DND-41 (cell line): ENCODE results near the gene B3GALT6.

Source experiments
- ATAC-seq: fragments of 200-7000 bp; cut with Tn5 transposase; 3 replicates; pipeline ENCODE4 v1.9.1; 2021; ENCODE audit warnings: low read depth; ENCODE audit not compliant: insufficient read depth
- DNase-seq: peaks from one replicate; pipeline ENCODE4 v3.0.0-alpha.2; 2020
- H2AFZ ChIP-seq: 2 replicates; pipeline ENCODE4 v1.6.0; 2012; ENCODE audit warnings: low read depth, low read length
- H3K27ac ChIP-seq: 2 replicates; pipeline ENCODE4 v1.5.1; 2012; ENCODE audit warnings: low read length, inconsistent platforms
- H3K27me3 ChIP-seq: fragments of 200-600 bp; sonication (generic); 2 replicates; pipeline ENCODE4 v1.6.0; 2012; ENCODE audit warnings: low read length, mild to moderate bottlenecking, inconsistent platforms; ENCODE audit not compliant: insufficient read depth, poor library complexity
- H3K36me3 ChIP-seq: 2 replicates; pipeline ENCODE4 v1.5.1; 2012; ENCODE audit warnings: low read length, inconsistent platforms; ENCODE audit not compliant: insufficient read depth
- H3K4me1 ChIP-seq: 2 replicates; pipeline ENCODE4 v1.5.1; 2012; ENCODE audit warnings: mild to moderate bottlenecking, low read length; ENCODE audit not compliant: insufficient read depth
- H3K4me2 ChIP-seq: 2 replicates; pipeline ENCODE4 v1.6.0; 2012; ENCODE audit warnings: mild to moderate bottlenecking, moderate library complexity, low read length, inconsistent platforms; ENCODE audit not compliant: insufficient read depth
- H3K4me3 ChIP-seq, 2 experiments: fragments of 200-600 bp in 1 of 2; shearing (Covaris generic) in 1 of 2; 2 replicates each; pipeline ENCODE4 v1.5.1; 2012 to 2016; ENCODE audit warnings: inconsistent platforms in 2 of 2, low read length in 2 of 2, mild to moderate bottlenecking in 2 of 2, low read depth in 1 of 2, moderate library complexity in 1 of 2
- H3K79me2 ChIP-seq: 2 replicates; pipeline ENCODE4 v1.6.0; 2012; ENCODE audit warnings: low read length, inconsistent platforms; ENCODE audit not compliant: insufficient read depth
- H3K9ac ChIP-seq: 2 replicates; pipeline ENCODE4 v1.6.0; 2012; ENCODE audit warnings: low read depth, mild to moderate bottlenecking, inconsistent platforms, low read length, moderate library complexity
- H3K9me3 ChIP-seq: 2 replicates; pipeline ENCODE4 v1.5.1; 2012; ENCODE audit warnings: low read length, moderate library complexity, mild to moderate bottlenecking, inconsistent platforms; ENCODE audit not compliant: insufficient read depth, severe bottlenecking
- H4K20me1 ChIP-seq: 2 replicates; pipeline ENCODE4 v1.6.0; 2012; ENCODE audit warnings: low read length; ENCODE audit not compliant: insufficient read depth
- EZH2 ChIP-seq: IDR thresholded peaks from 3 replicates; pipeline ENCODE4 v1.6.1; 2012; ENCODE audit warnings: borderline replicate concordance, low read depth, mild to moderate bottlenecking, moderate library complexity, low read length, inconsistent platforms; ENCODE audit not compliant: severe bottlenecking
- TF ChIP-seq, protein P1 (sequence below): IDR thresholded peaks from 2 replicates; pipeline ENCODE4 v1.5.1; 2012; ENCODE audit warnings: borderline replicate concordance, low read length, moderate library complexity, mild to moderate bottlenecking; ENCODE audit not compliant: poor library complexity, severe bottlenecking; ENCODE audit errors: extremely low read depth

B3GALT6 gene

GRCh38 chr1:1196431-1197187, 35.4 kb upstream of the B3GALT6 start:
- DNase-seq (no peak), ATAC-seq (no peak)
- no peaks in the 10 kb centered on the region for H4K20me1 ChIP-seq
- H3K27ac ChIP-seq: no peak overlapping the region
- H3K27me3 ChIP-seq: no peaks in the 10 kb centered on the region
- H3K9me3 ChIP-seq: no peaks in the 10 kb centered on the region
- TF ChIP-seq, protein P1, sequence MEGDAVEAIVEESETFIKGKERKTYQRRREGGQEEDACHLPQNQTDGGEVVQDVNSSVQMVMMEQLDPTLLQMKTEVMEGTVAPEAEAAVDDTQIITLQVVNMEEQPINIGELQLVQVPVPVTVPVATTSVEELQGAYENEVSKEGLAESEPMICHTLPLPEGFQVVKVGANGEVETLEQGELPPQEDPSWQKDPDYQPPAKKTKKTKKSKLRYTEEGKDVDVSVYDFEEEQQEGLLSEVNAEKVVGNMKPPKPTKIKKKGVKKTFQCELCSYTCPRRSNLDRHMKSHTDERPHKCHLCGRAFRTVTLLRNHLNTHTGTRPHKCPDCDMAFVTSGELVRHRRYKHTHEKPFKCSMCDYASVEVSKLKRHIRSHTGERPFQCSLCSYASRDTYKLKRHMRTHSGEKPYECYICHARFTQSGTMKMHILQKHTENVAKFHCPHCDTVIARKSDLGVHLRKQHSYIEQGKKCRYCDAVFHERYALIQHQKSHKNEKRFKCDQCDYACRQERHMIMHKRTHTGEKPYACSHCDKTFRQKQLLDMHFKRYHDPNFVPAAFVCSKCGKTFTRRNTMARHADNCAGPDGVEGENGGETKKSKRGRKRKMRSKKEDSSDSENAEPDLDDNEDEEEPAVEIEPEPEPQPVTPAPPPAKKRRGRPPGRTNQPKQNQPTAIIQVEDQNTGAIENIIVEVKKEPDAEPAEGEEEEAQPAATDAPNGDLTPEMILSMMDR: no peak
- no peak for TF ChIP-seq EZH2
- no peak overlapping the region for H2AFZ ChIP-seq
- H3K79me2 ChIP-seq: no peaks in the 10 kb centered on the region
- H3K4me2 ChIP-seq: no peak overlapping the region
- no peaks in the 10 kb centered on the region for H3K4me1 ChIP-seq
- no peak overlapping the region for H3K4me3 ChIP-seq
- H3K36me3 ChIP-seq: no peaks in the 10 kb centered on the region
- no peak overlapping the region for H3K9ac ChIP-seq

GRCh38 chr1:1197188-1197500, 34.9 kb upstream of the B3GALT6 start:
- TF ChIP-seq, protein P1: no peak
- TF ChIP-seq EZH2: no peak
- ATAC-seq (no peak), DNase-seq (no peak)
- Histone ChIP-seq H3K27me3 (no peaks in the 10 kb centered on the region), H4K20me1 (no peaks in the 10 kb centered on the region), H3K4me3 (no peak overlapping the region), H3K79me2 (no peaks in the 10 kb centered on the region), H3K9ac (no peak overlapping the region), H3K36me3 (no peaks in the 10 kb centered on the region), H2AFZ (no peak overlapping the region), H3K4me2 (no peak overlapping the region), H3K27ac (no peak overlapping the region), H3K9me3 (no peaks in the 10 kb centered on the region), H3K4me1 (no peaks in the 10 kb centered on the region)

DNA sequence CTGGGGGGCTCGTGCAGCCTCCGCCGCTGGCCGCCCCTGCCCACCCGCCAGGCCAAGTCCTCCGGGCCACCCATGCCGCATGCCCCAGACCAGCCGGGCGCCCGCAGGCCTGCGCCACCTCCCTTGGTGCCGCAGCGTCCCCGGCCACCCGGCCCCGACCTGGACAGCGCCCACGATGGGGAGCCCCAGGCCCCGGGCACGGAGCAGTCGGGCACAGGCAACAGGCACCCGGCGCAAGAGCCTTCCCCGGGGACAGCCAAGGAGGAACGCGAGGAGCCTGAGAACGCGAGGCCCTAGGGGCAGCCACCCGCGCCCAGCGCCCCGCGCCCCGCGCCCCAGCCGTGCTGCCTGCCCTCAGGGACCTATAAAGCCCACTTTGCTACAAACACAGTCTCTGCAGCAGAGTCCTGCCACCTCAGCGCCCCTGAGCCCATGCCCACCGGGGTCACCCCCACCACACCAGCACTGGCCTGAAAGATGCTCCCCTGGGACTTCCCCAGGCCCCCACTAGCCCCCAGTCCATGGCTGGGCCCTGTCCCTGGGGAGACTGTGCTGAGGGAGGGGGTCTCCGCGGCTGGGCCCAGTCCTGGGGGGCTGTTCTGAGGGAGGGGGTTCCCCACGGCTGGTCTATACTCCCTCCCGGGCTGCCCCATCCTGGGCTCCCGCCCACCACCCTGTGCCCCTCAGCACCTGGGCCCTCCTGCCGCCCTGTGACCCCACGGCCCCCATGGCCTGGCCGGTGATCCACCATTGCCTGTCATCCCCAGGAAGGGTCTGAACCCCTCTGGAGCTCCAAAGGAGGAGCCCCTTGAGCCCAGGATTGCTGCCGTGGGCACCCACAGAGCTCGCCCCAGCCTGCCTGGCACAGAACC, 34.2 kb upstream of the B3GALT6 start:
- Histone ChIP-seq H3K36me3 (no peaks in the 10 kb centered on the region), H3K4me3 (no peak overlapping the region), H2AFZ (no peak overlapping the region), H3K27me3 (no peaks in the 10 kb centered on the region), H3K4me1 (no peaks in the 10 kb centered on the region), H3K27ac (no peak overlapping the region), H3K9ac (no peak overlapping the region), H3K9me3 (no peaks in the 10 kb centered on the region), H3K79me2 (no peaks in the 10 kb centered on the region), H3K4me2 (no peak overlapping the region), H4K20me1 (no peaks in the 10 kb centered on the region)
- DNase-seq (no peak), ATAC-seq (no peak)
- no peak for TF ChIP-seq EZH2
- TF ChIP-seq, protein P1: no peak
